Measurements from ENCODE around the gene ATP5ME. TPM values are rescaled to one million over a fixed set of nuclear protein-coding genes. Genes with fewer than 3 reads are reported as not detected.

Gene ATP5ME
- total RNA-seq, 6 experiments from 2014 or later: 78.2 to 225 (median 162) TPM

DNA sequence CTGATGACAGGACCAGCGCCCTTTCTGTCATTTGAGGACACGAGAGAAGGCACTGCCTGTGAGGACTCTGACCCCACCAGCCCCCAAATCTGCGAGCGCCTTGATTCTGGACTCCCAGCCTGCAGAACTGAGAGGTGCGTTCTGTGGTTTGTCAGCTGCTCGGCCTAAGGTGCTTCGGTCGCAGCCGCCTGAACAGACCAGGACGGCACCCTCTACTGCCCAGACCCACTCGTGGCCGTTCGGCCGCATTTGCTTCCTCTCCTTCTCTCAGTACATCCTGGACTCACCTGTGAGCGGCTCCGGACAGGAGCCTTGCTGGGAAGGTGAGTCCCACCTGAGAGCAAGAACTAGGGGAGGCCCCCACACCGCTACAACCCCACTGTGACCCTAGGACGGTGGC is 40.0 kb upstream of the ATP5ME start:
- WGBS (ENCODE audit: insufficient coverage, low coverage, low lambda C conversion rate, missing lambda C conversion rate): 71% methylated on average over 2 of the region's 18 CpGs
- Histone ChIP-seq H3K36me3 (peaks cover 0 to 6% (median 0%) of the 10 kb centered on the region in 4 donors), H3K9me3 (no peaks in the 10 kb centered on the region), H3K27me3 (no peaks in the 10 kb centered on the region), H3K4me1 (no peaks in the 10 kb centered on the region), H3K4me3 (no peak overlapping the region), H3K27ac (no peak overlapping the region)
- ATAC-seq (no peak), DNase-seq (no peak)
- TF ChIP-seq, protein P1, sequence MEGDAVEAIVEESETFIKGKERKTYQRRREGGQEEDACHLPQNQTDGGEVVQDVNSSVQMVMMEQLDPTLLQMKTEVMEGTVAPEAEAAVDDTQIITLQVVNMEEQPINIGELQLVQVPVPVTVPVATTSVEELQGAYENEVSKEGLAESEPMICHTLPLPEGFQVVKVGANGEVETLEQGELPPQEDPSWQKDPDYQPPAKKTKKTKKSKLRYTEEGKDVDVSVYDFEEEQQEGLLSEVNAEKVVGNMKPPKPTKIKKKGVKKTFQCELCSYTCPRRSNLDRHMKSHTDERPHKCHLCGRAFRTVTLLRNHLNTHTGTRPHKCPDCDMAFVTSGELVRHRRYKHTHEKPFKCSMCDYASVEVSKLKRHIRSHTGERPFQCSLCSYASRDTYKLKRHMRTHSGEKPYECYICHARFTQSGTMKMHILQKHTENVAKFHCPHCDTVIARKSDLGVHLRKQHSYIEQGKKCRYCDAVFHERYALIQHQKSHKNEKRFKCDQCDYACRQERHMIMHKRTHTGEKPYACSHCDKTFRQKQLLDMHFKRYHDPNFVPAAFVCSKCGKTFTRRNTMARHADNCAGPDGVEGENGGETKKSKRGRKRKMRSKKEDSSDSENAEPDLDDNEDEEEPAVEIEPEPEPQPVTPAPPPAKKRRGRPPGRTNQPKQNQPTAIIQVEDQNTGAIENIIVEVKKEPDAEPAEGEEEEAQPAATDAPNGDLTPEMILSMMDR (IDR thresholded peaks at IDR 0.05): no peak
- TF ChIP-seq POLR2A (IDR thresholded peaks at IDR 0.05): no peak
- intact Hi-C loops (cut with DNase I): no loop called here

DNA sequence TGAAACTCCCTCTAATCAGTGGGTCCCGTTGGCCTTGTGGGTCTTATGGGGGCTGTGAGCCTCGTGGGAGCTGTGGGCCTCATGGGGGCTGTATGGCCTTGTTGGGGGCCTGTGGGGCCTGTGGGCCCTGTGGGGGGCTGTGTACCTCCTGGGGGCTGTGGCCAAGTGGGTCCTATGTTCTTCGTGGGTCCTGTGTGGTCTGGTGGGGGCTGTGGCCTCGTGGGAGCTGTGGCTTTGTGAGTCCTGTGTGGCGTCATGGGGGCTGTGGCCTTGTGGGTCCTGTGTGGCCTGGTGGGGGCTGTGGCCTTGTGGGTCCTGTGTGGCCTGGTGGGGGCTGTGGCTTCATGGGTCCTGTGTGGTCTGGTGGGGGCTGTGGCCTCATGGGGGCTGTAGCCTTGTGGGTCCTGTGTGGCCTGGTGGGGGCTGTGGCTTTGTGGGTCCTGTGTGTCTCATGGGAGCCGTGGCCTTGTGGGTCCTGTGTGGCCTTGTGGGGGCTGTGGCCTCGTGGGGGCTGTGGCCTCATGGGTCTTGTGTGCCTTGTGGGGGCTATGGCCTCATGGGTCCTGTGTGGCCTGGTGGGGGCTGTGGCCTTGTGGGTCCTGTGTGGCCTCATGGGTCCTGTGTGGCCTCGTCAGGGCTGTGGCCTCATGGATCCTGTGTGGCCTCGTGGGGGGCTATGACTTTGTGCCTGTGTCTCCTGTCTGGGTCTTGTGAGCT is 39.0 kb upstream of the ATP5ME start:
- Histone ChIP-seq H3K36me3 (peaks cover 0 to 6% (median 0%) of the 10 kb centered on the region in 4 donors), H3K4me3 (no peak overlapping the region), H3K9me3 (no peaks in the 10 kb centered on the region), H3K27ac (no peak overlapping the region), H3K4me1 (no peaks in the 10 kb centered on the region), H3K27me3 (no peaks in the 10 kb centered on the region)
- ATAC-seq (no peak), DNase-seq (no peak)
- TF ChIP-seq, protein P1 (IDR thresholded peaks at IDR 0.05): no peak
- TF ChIP-seq POLR2A (IDR thresholded peaks at IDR 0.05): no peak
- no CpG with 5 or more reads among the region's 9 CpGs for WGBS (ENCODE audit: insufficient coverage, low coverage, low lambda C conversion rate, missing lambda C conversion rate)
- intact Hi-C loops (cut with DNase I): no loop called here

DNA sequence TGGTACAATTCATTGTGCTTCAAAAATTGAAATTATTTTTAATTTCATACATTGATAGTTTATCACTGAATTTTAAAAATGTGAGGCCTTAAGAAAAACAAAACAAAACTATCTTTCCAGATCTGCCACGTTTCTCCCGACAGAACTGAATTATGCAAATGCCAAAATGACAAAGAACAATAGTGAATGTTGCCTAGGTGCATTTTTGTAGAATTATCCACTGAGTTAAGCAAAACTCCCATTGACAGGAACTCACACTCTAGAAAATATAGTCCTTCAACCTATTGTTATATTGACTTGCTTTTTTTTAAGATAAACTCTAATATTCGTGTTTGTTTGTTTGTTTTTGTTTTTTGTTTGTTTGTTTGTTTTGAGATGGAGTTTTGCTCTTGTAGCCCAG is 38.0 kb upstream of the ATP5ME start:
- TF ChIP-seq POLR2A (IDR thresholded peaks at IDR 0.05): no peak
- TF ChIP-seq, protein P1 (IDR thresholded peaks at IDR 0.05): no peak
- Histone ChIP-seq H3K4me3 (no peak overlapping the region), H3K27ac (no peak overlapping the region), H3K4me1 (peaks cover 0 to 2% (median 0%) of the 10 kb centered on the region in 4 donors), H3K9me3 (no peaks in the 10 kb centered on the region), H3K36me3 (peaks cover 0 to 6% (median 0%) of the 10 kb centered on the region in 4 donors), H3K27me3 (no peaks in the 10 kb centered on the region)
- DNase-seq (no peak), ATAC-seq (no peak)
- intact Hi-C loops (cut with DNase I): no loop called here
- 59% methylated on average over 3 of the region's 3 CpGs for WGBS (ENCODE audit: insufficient coverage, low coverage, low lambda C conversion rate, missing lambda C conversion rate)

DNA sequence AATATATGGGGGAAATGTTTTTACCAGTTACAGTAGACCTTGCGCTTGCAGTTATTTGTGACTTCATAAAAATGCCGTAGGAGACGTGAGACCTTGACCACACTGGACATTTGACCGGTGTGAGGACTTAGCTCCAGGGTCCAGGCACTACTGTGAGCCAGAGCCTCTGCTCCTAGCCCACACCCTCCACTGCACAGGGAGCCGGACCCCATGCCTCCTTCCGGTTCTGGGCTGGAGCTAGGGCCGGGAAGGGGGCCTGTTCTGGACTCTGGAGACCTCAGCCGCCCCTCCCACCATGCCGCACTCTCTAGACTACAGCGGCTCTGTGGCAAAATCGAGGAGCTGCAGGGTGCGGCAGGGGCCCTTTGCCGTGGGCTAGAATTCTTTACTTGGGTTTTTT is 36.8 kb upstream of the ATP5ME start:
- intact Hi-C loops (cut with DNase I): no loop called here
- TF ChIP-seq, protein P1 (IDR thresholded peaks at IDR 0.05): no peak
- no peak for TF ChIP-seq POLR2A (IDR thresholded peaks at IDR 0.05)
- H3K27ac ChIP-seq: no peak overlapping the region
- ATAC-seq: peak in 1 of 4 donors; percentile 27
- no peaks in the 10 kb centered on the region for H3K9me3 ChIP-seq
- H3K27me3 ChIP-seq: no peaks in the 10 kb centered on the region
- peaks cover 0 to 6% (median 0%) of the 10 kb centered on the region in 4 donors for H3K36me3 ChIP-seq
- H3K4me3 ChIP-seq: no peak overlapping the region
- 76% methylated on average over 5 of the region's 13 CpGs for WGBS (ENCODE audit: insufficient coverage, low coverage, low lambda C conversion rate, missing lambda C conversion rate)
- DNase-seq: no peak
- H3K4me1 ChIP-seq: peaks cover 0 to 5% (median 0%) of the 10 kb centered on the region in 4 donors

Data from right lobe of liver (tissue), 6 donors.